GM18909 (cell line): ENCODE measurements around the gene ELMO1.

Source experiments
- ATAC-seq: cut with Tn5 transposase; IDR thresholded peaks from one replicate; pipeline ENCODE4 v1.9.1; 2021; ENCODE audit warnings: mild to moderate bottlenecking; ENCODE audit not compliant: unreplicated experiment, poor library complexity

Gene ELMO1

GRCh38 chr7:36949711-36950600 is 498.7 kb downstream of the ELMO1 start:
- ATAC-seq = no peak

- ATAC-seq = no peak
Observed at GRCh38 chr7:36946401-36946739, 502.3 kb downstream of the ELMO1 start.

GRCh38 chr7:36945612-36946400 is 502.9 kb downstream of the ELMO1 start:
- no peak for ATAC-seq

- ATAC-seq = no peak
Observed at GRCh38 chr7:36944838-36945237, 503.8 kb downstream of the ELMO1 start.

GRCh38 chr7:36943591-36944435 is 504.9 kb downstream of the ELMO1 start:
- peak; percentile 71 for ATAC-seq

- peak; percentile 20 for ATAC-seq
Observed at GRCh38 chr7:36942955-36943354, 505.7 kb downstream of the ELMO1 start.

- ATAC-seq = no peak
Observed at GRCh38 chr7:36942541-36942940, 506.1 kb downstream of the ELMO1 start.

- ATAC-seq = no peak
Observed at GRCh38 chr7:36942025-36942424, 506.6 kb downstream of the ELMO1 start.

GRCh38 chr7:36941359-36941758 is 507.3 kb downstream of the ELMO1 start:
- no peak for ATAC-seq

GRCh38 chr7:36939816-36940215 is 508.8 kb downstream of the ELMO1 start:
- ATAC-seq = no peak

- ATAC-seq = no peak
Observed at GRCh38 chr7:36937754-36938563, 510.7 kb downstream of the ELMO1 start.

- no peak for ATAC-seq
Observed at GRCh38 chr7:36931892-36932291, 516.8 kb downstream of the ELMO1 start.

- no peak for ATAC-seq
Observed at GRCh38 chr7:36929791-36930190, 518.9 kb downstream of the ELMO1 start.

- ATAC-seq = no peak
Observed at GRCh38 chr7:36928718-36929117, 519.9 kb downstream of the ELMO1 start.

- no peak for ATAC-seq
Observed at GRCh38 chr7:36928311-36928710, 520.4 kb downstream of the ELMO1 start.

- ATAC-seq = no peak
Observed at GRCh38 chr7:36925691-36926090, 523.0 kb downstream of the ELMO1 start.

GRCh38 chr7:36925207-36925606 is 523.5 kb downstream of the ELMO1 start:
- ATAC-seq = no peak

- no peak for ATAC-seq
Observed at GRCh38 chr7:36923943-36924436, 524.7 kb downstream of the ELMO1 start.

GRCh38 chr7:36923185-36923584 is 525.5 kb downstream of the ELMO1 start:
- ATAC-seq = no peak

- no peak for ATAC-seq
Observed at GRCh38 chr7:36920433-36920832, 528.2 kb downstream of the ELMO1 start.
